Gastroesophageal sphincter (tissue), 4 donors: Measurements from ENCODE around the gene C1GALT1C1. TPM values are rescaled to one million over a fixed set of nuclear protein-coding genes. Genes with fewer than 3 reads are reported as not detected.
A peak's percentile ranks its signal among the peaks of the same experiment; 100 is the strongest.

ENCODE experiments used
- ATAC-seq: fragments of 150-250 bp; one replicate; pipeline ENCODE4 v1.9.1; 2016; ENCODE audit warnings: mild to moderate bottlenecking, moderate library complexity
- H3K27ac ChIP-seq, 4 donors: fragments of 200-600 bp; sonication (generic) in 3 of 4; 1 replicate in 3 of 4; 2 replicates in 1 of 4; pipeline ENCODE4 v1.5.1; 2016 to 2019
- H3K27me3 ChIP-seq: fragments of 200-600 bp; sonication (generic); one replicate; pipeline ENCODE4 v1.5.1; 2019
- H3K36me3 ChIP-seq, 2 donors: fragments of 200-600 bp; sonication (generic); one replicate each; pipeline ENCODE4 v1.5.1; 2019; ENCODE audit warnings: control low read depth in 1 of 2
- H3K4me1 ChIP-seq, 3 donors: fragments of 200-600 bp; sonication (generic); 1 replicate in 2 of 3; 2 replicates in 1 of 3; pipeline ENCODE4 v1.5.1; 2016 to 2019; ENCODE audit warnings: control low read depth in 2 of 3
- H3K4me3 ChIP-seq, 2 donors: fragments of 200-600 bp; sonication (generic); one replicate each; pipeline ENCODE4 v1.5.1; 2019; ENCODE audit warnings: mild to moderate bottlenecking in 1 of 2, moderate library complexity in 1 of 2
- H3K9me3 ChIP-seq, 3 donors: fragments of 200-600 bp; sonication (generic); one replicate each; pipeline ENCODE4 v1.5.1; 2017 to 2019; ENCODE audit warnings: control low read depth in 2 of 3
- CTCF ChIP-seq, 4 experiments: fragments of 200-600 bp in 2 of 4; fragments of 450-650 bp in 2 of 4; sonication (generic) in 1 of 4; IDR thresholded peaks; one replicate each; pipeline ENCODE4 v1.5.1; 2017 to 2019; ENCODE audit warnings: antibody characterized with exemption in 4 of 4, mild to moderate bottlenecking in 2 of 4, moderate library complexity in 2 of 4
- EP300 ChIP-seq: sonication (generic); formaldehyde crosslinking; IDR thresholded peaks from one replicate; pipeline ENCODE4 v1.6.1; 2017; ENCODE audit warnings: antibody characterized with exemption, mild to moderate bottlenecking
- POLR2A ChIP-seq, 2 donors: fragments of 450-650 bp; IDR thresholded peaks; one replicate each; pipeline ENCODE4 v1.6.1; 2017; ENCODE audit warnings: antibody characterized with exemption in 2 of 2, mild to moderate bottlenecking in 2 of 2, moderate library complexity in 1 of 2
- POLR2AphosphoS5 ChIP-seq: sonication (generic); formaldehyde crosslinking; IDR thresholded peaks from one replicate; pipeline ENCODE4 v1.6.1; 2017; ENCODE audit warnings: antibody characterized with exemption
- WGBS, 2 donors: methylation state at CpG; one replicate each; pipeline ENCODE4 v1.1.5; 2018; ENCODE audit warnings: low coverage in 1 of 2; 5-methylcytosine and 5-hydroxymethylcytosine counted together
- total RNA-seq, 4 donors: library from RNA; depleted of rRNA; stranded (reverse); fragments of >200 nt; gene quantifications; one replicate each; pipeline ENCODE4 v1.1.0, GENCODE V29; 2016

C1GALT1C1 gene
- total RNA-seq, 4 donors from 2014 or later: 15.2 to 24.8 (median 20.9) TPM

GRCh38 chrX:120617996-120618630 is 11.7 kb downstream of the C1GALT1C1 start:
- Histone ChIP-seq H3K27me3 (no peaks in the 10 kb centered on the region), H3K4me3 (no peak overlapping the region), H3K36me3 (peaks cover 0 to 17% of the 10 kb centered on the region in 2 donors), H3K27ac (no peak overlapping the region), H3K9me3 (no peaks in the 10 kb centered on the region), H3K4me1 (no peaks in the 10 kb centered on the region)
- no peak for TF ChIP-seq POLR2AphosphoS5
- no peak for TF ChIP-seq CTCF (IDR thresholded peaks at IDR 0.05)
- TF ChIP-seq EP300: no peak
- no peak for TF ChIP-seq POLR2A (IDR thresholded peaks at IDR 0.05)
- 60 to 64% methylated on average over 3 to 5 of the region's 5 CpGs for WGBS, 2 donors
- no peak for ATAC-seq

GRCh38 chrX:120614816-120615215 is 15.0 kb downstream of the C1GALT1C1 start:
- Histone ChIP-seq H3K27ac (no peak overlapping the region), H3K9me3 (no peaks in the 10 kb centered on the region), H3K27me3 (no peaks in the 10 kb centered on the region), H3K4me1 (no peaks in the 10 kb centered on the region), H3K4me3 (no peak overlapping the region), H3K36me3 (peaks cover 0 to 29% of the 10 kb centered on the region in 2 donors)
- ATAC-seq: no peak
- TF ChIP-seq POLR2AphosphoS5 (no peak), CTCF (IDR thresholded peaks at IDR 0.05) (no peak), EP300 (no peak), POLR2A (IDR thresholded peaks at IDR 0.05) (no peak)

- H3K4me3 ChIP-seq: no peak overlapping the region
- no peaks in the 10 kb centered on the region for H3K9me3 ChIP-seq
- ATAC-seq: no peak
- no peak overlapping the region for H3K27ac ChIP-seq
- 55 to 73% methylated on average over 1 of the region's 1 CpG for WGBS, 2 donors
- TF ChIP-seq CTCF (IDR thresholded peaks at IDR 0.05) (no peak), POLR2A (IDR thresholded peaks at IDR 0.05) (no peak), POLR2AphosphoS5 (no peak), EP300 (no peak)
- H3K27me3 ChIP-seq: no peaks in the 10 kb centered on the region
- peaks cover 0 to 43% of the 10 kb centered on the region in 2 donors for H3K36me3 ChIP-seq
- no peaks in the 10 kb centered on the region for H3K4me1 ChIP-seq
Observed at GRCh38 chrX:120612086-120612485, 17.8 kb downstream of the C1GALT1C1 start.

GRCh38 chrX:120604361-120604782 is 25.5 kb downstream of the C1GALT1C1 start:
- peak overlapping the region; percentile 85 to 100 (median 90) for H3K27ac ChIP-seq
- peaks cover 0 to 9% of the 10 kb centered on the region in 2 donors for H3K36me3 ChIP-seq
- no peaks in the 10 kb centered on the region for H3K9me3 ChIP-seq
- H3K27me3 ChIP-seq: no peaks in the 10 kb centered on the region
- peak overlapping the region; percentile 62 to 99 for H3K4me3 ChIP-seq
- TF ChIP-seq POLR2AphosphoS5: peak; percentile 17
- no peak for TF ChIP-seq EP300
- no peak for TF ChIP-seq CTCF (IDR thresholded peaks at IDR 0.05)
- TF ChIP-seq POLR2A (IDR thresholded peaks at IDR 0.05): no peak
- ATAC-seq: peak; percentile 49
- peaks cover 0 to 11% (median 0%) of the 10 kb centered on the region in 3 donors for H3K4me1 ChIP-seq
- WGBS, 2 donors: 0 to 24% methylated on average over 2 to 4 of the region's 5 CpGs

- H3K4me1 ChIP-seq: peaks cover 0 to 11% (median 0%) of the 10 kb centered on the region in 3 donors
- no peaks in the 10 kb centered on the region for H3K9me3 ChIP-seq
- H3K27me3 ChIP-seq: no peaks in the 10 kb centered on the region
- peaks cover 0 to 4% of the 10 kb centered on the region in 2 donors for H3K36me3 ChIP-seq
- 1 to 58% methylated on average over 10 to 17 of the region's 31 CpGs for WGBS, 2 donors
- H3K27ac ChIP-seq: peak within 1 kb of the TSS; percentile 85 to 100 (median 90)
- ATAC-seq: peak; percentile 97
- peak within 1 kb of the TSS; percentile 62 to 99 for H3K4me3 ChIP-seq
- peak; percentile 87 for TF ChIP-seq POLR2AphosphoS5
- no peak for TF ChIP-seq POLR2A (IDR thresholded peaks at IDR 0.05)
Observed at GRCh38 chrX:120603707-120604360, 26.0 kb downstream of the C1GALT1C1 start, which contains the start of gene MCTS1. TSS of gene MCTS1 (plus strand) at chrX:120604101. CDS start at chrX:120604237, 136 bp downstream.
